Measurements from ENCODE around the gene ADCY3.

- TF ChIP-seq EZH2 (IDR thresholded peaks at IDR 0.05; ENCODE audit: insufficient read depth, poor library complexity, severe bottlenecking): no peak
- TF ChIP-seq EZH2phosphoT487 (IDR thresholded peaks at IDR 0.05; ENCODE audit: insufficient read depth, low read depth): no peak
Measured at GRCh38 chr2:24870891-24871705, 48.9 kb downstream of the ADCY3 start.

Data from GM23248 (cell line).